ENCODE measurements around the gene WNT7B.

Gene WNT7B

GRCh38 chr22:45923212-45923611 is 53.8 kb downstream of the WNT7B start:
- no peak for DNase-seq

GRCh38 chr22:45922661-45923060 is 54.3 kb downstream of the WNT7B start:
- DNase-seq = no peak

GRCh38 chr22:45922256-45922655 is 54.7 kb downstream of the WNT7B start:
- no peak for DNase-seq

- no peak for DNase-seq
Observed at GRCh38 chr22:45919504-45920286, 57.3 kb downstream of the WNT7B start.

- no peak for DNase-seq
Observed at GRCh38 chr22:45918459-45919370, 58.2 kb downstream of the WNT7B start.

- DNase-seq = no peak
Observed at GRCh38 chr22:45917700-45918458, 59.1 kb downstream of the WNT7B start.

- DNase-seq = no peak
Observed at GRCh38 chr22:45917146-45917545, 59.8 kb downstream of the WNT7B start.

- no peak for DNase-seq
Observed at GRCh38 chr22:45916515-45916914, 60.4 kb downstream of the WNT7B start.

GRCh38 chr22:45915841-45916240 is 61.1 kb downstream of the WNT7B start:
- DNase-seq = no peak

- no peak for DNase-seq
Observed at GRCh38 chr22:45915151-45915550, 61.8 kb downstream of the WNT7B start.

GRCh38 chr22:45914309-45914708 is 62.7 kb downstream of the WNT7B start:
- DNase-seq = no peak

- no peak for DNase-seq
Observed at GRCh38 chr22:45912910-45913309, 64.1 kb downstream of the WNT7B start.

- DNase-seq = no peak
Observed at GRCh38 chr22:45911601-45912271, 65.2 kb downstream of the WNT7B start.

- no peak for DNase-seq
Observed at GRCh38 chr22:45910928-45911467, 66.0 kb downstream of the WNT7B start.

- no peak for DNase-seq
Observed at GRCh38 chr22:45908961-45909360, 68.0 kb downstream of the WNT7B start.

- DNase-seq = no peak
Observed at GRCh38 chr22:45907996-45908395, 69.0 kb downstream of the WNT7B start.

GRCh38 chr22:45907378-45907777 is 69.6 kb downstream of the WNT7B start:
- DNase-seq = no peak

GRCh38 chr22:45906946-45907345 is 70.0 kb downstream of the WNT7B start:
- DNase-seq = no peak

- DNase-seq = no peak
Observed at GRCh38 chr22:45905924-45906865, 70.8 kb downstream of the WNT7B start.

GRCh38 chr22:45905326-45905923 is 71.5 kb downstream of the WNT7B start:
- no peak for DNase-seq

- DNase-seq = no peak
Observed at GRCh38 chr22:45904236-45904635, 72.7 kb downstream of the WNT7B start.
